GM19238 (cell line): ENCODE results near the gene OR52B6.
"Not testable (repeated sequence)": the region's sequence is repeated elsewhere in the genome, so short reads cannot be mapped to it uniquely, and the experiment has no call there.

ENCODE experiments used
- DNase-seq: peaks from one replicate; pipeline ENCODE4 v3.0.0; 2011; ENCODE audit warnings: low spot score; ENCODE audit not compliant: insufficient read length

OR52B6 gene

DNA sequence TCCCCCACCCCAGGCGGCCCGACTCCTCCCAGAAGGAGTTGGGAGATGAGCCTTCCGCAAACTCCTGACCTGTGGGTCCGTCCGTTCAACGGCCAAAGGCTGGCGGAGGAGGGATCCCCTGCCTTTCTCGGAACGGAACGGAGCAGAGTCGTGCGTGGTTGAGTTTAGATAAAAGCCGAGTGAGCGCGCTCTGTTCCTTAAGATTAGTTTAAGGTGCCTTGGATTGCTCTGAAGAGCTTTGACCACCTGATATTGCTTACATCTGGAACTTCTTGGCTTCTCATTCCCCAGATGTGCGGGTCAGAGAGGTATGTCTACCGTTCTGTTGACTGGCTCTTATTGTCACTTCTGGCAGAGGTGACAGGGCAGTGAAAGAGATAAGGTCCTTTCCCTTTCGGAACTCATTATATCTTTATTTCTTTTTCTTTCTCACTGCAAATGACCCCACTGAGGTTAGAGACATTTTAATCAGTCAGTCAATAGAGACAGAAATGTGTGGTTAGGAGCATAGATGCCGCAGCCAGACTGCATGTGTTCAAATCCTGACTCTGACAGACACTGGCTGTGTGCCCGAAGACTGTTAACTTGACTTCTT is 16.0 kb downstream of the OR52B6 start, which contains the start of gene TRIM6:
TRIM6 (plus strand) TSS at position 31 of the 595 bp plus-strand sequence; CDS start at position 292, 261 bp downstream.
- peak; percentile 16 for DNase-seq

DNA sequence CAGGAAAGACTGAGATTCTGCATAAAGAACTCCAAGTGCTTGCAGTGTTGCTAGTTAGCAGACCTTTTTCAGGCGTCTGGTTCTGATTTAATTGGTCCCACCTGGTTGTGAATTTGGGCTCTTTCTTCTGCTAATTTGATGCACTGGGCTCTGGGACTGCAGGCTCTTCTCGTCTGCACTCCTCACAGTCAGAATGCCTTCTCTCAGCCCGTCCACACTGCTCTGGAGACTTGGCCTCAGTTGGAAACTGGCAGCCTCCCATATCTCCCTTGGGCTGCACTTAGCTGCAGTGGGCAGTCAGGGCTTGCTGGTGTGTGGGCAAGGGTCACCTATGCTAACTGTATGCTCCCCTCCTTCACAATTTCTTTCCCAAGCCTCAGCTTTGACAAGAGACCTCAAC is 17.3 kb downstream of the OR52B6 start:
- no peak for DNase-seq

DNA sequence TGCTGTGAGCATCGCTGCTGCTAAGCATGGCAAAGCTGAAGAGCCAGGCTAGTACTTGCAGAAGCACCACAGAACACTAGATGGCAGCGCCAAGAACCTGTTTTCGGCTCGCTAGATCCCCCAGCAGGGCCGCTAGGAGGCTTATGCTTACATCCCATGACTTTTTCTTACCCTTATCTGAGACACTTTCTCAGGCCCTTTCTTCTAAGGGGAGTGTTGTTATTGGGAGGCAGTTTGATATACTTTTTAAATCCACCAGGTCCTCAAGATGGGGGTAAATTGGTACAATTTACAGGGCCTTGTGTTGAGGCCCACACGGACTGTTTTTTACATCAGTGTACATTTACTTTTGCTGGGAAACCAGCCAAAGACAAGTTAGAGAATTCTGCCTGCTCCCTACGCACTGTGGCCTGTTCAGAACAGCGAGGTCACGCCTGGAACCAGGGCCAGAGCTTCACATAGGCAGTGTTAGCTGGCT is 19.7 kb downstream of the OR52B6 start:
- peak; percentile 26 for DNase-seq

DNA sequence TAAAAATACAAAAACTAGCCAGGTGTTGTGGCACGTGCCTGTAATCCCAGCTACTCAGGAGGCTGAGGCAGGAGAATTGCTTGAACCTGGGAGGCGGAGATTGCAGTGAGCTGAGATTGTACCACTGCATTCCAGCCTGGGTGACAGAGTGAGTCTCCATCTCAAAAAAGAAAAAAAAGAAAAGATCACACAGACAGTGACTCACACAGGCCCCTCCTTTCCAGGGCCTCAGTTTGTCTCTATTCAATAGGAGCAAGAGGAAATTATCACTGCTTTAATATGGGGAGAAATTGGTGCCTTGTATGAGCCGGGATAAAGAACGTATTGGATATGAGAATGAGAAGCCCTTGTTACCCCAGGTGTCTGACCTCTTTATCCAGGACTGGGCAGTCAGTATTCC is 22.1 kb downstream of the OR52B6 start:
- not testable (repeated sequence) for DNase-seq

DNA sequence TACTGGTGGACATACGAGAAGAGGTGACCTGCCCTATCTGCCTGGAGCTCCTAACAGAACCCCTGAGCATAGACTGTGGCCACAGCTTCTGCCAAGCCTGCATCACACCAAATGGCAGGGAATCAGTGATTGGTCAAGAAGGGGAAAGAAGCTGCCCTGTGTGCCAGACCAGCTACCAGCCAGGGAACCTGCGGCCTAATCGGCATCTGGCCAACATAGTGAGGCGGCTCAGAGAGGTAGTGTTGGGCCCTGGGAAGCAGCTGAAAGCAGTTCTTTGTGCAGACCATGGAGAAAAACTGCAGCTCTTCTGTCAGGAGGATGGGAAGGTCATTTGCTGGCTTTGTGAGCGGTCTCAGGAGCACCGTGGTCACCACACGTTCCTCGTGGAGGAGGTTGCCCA is 22.6 kb downstream of the OR52B6 start:
- no peak for DNase-seq

DNA sequence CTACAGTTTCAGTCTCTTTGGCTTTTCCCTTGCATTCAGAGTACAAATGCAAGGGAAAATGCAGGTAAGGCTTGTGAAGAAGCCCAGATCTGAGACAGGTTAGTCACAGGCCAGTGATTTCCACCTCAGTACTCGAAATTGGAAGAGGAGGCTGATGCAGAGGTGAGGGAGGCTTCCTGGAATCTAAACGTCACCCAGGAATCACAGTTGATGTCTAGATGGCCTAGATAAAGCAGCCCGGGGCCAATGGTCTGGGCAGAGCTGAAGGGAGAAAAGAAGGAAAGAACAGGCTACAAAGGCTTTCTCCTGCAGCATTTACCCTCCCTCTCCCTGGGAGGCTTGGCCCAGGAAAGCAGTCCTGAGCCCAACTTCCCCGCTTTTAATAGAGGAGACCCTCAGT is 24.2 kb downstream of the OR52B6 start:
- no peak for DNase-seq

DNA sequence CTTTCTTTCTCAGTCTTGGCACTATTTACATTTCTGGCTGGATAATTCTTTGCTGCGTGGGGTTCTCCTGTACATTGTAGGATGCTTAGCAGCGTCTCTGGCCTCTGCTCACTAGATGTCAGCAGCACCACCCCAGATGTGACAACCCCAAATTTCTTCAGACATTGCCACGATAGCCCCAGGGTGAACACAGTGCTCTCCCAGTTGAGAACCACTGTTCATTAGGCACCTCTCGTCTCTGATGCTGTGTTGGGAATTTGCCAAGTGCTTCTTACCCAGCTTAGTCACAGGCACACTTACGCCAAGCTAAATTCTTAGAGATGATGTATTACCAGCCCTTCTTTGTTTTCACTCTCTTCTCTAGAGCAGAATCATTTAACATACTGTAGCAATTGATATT is 25.2 kb downstream of the OR52B6 start:
- DNase-seq, result no peak

DNA sequence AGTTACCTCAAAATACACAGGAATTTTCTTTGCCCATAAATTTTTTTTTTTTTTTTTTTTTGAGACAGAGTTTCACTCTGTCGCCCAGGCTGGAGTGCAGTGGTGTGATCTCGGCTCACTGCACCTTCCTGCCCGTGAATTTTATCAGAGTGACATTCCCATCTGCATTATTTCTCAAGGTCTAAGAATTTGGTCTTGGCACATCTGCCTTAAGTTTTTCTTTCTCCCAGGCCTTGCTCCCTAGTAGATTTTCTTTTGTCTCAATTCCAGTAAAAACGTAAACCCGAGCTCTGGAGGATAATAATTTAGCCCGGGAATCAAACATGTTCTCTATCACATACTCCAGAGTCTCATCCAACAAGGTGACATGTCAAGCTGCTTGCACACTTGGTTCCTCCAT is 28.1 kb downstream of the OR52B6 start:
- DNase-seq, result no peak

DNA sequence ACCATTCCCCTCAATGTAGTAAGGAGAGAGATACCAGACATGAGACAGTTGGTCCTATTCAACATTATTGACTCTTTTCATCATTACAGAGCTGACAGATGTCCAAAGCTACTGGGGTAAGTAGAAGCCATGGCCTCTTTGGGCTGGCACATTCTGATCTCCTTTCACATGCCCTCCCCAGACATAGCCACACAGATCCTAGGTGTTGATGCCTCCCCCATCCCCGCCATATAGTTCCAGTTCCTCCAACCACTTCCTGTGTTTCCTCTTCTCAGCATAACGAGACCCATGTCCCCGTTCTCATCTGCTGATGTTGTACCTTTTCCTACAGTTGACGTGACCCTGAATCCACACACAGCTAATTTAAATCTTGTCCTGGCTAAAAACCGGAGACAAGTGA is 29.8 kb downstream of the OR52B6 start:
- DNase-seq, result no peak

DNA sequence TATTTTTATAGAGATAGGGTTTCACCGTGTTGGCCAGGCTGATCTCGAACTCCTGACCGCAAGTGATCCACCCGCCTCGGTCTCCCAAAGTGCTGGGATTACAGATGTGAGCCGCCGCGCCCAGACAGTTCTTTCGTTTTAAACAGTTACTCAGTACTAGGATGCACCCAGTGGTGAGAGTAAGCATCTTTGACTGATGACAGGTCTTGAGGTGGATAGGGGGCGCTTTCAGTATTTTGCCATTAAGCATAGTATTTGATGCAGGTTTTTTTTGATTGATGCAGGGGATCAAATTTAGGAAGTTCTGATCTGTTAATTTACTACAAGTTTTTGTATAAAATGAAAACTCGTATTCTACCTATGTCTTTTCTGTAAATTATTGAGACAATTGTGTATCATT is 30.9 kb downstream of the OR52B6 start:
- no peak for DNase-seq

DNA sequence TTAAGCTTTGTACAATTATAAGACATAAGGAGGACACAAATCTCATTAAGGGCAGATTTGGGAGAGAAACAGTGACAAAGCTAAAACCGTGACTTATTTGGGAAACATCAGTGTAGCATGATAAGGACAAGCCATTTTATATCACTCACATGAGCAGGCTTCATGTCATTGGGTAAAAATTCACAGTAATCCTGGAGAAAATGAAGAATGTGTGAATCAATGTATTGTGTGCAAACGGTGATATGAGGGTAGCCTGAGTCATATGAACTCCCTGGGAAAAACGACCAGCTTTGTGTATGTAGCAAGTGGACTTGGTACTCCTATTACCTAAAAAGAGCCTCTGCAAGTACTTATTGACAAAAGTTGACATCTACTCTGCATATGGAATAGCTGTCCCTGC is 38.1 kb downstream of the OR52B6 start:
- DNase-seq, result no peak

DNA sequence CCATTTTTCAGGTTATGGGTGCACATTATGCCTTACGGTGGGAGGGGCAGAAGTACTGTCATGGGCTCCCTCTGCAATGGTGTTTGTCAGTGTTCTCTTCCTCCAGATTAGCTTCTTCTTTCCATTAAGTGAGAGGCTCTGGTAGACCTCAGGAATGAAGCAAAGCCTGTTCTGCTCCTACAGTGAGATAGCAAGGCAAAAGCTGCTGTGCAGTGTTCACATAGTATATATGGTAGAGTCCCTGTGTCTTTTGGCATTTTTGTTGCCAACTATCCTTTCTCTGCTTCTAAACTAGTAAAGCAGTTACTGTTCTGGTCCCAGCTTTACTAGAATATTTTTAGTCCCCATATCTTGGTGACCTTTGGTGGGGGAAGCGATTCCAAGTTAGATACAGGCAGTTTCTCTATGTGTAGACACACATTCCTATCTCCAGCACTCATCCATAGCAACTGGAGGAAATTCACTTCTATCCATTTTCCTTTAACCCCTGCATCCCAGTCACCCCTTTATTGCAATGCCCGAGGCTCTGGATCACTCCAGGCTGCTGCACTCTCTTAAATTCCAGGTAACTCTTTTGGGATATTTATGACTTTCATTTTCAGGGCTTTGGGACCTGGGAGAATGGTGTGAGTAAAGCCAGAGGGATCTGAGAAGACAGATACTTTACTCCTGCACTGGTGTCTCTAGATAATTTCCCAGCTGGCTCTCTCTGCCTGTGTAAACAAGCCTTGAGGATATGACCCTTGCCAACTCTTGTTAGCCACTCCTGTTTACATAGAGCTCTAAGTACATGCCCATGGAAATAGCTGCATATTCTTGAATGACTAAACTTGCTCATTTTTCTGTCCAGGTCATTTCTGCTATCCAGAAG is 40.2 kb downstream of the OR52B6 start:
- no peak for DNase-seq

DNA sequence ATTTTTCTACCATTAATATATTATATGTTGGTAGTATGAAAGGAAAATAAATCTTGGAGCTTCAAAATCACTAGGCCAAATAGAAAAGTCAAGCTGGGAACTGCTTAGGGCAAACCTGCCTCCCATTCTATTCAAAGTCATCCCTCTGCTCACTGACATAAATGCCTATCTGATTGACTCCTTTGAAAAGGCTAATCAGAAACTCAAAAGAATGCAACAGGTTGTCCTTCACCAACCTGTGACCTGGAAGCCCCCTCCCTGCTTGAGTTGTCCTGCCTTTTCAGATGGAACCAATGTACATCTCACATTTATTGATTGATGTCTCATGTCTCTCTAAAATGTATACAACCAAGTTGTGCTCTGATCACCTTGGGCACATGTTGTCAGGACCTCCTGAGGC is 40.9 kb downstream of the OR52B6 start:
- no peak for DNase-seq

DNA sequence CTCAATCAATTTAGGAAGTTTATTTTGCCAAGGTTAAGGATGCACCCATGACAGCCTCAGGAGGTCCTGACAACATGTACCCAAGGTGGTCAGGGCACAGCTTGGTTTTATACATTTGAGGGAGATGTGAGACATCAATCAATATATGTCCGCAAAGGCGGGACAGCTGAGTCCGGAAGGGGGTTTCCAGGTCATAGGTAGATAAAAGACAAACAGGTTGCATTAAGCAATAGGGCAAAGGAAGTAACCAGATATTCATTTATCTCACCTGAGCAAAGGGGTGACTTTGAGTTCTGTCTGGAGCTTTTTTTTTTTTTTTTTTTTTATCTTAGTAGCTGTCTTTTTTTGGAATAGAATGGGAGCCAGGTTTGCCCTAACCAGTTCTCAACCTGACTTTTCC is 42.1 kb downstream of the OR52B6 start:
- DNase-seq, result no peak

DNA sequence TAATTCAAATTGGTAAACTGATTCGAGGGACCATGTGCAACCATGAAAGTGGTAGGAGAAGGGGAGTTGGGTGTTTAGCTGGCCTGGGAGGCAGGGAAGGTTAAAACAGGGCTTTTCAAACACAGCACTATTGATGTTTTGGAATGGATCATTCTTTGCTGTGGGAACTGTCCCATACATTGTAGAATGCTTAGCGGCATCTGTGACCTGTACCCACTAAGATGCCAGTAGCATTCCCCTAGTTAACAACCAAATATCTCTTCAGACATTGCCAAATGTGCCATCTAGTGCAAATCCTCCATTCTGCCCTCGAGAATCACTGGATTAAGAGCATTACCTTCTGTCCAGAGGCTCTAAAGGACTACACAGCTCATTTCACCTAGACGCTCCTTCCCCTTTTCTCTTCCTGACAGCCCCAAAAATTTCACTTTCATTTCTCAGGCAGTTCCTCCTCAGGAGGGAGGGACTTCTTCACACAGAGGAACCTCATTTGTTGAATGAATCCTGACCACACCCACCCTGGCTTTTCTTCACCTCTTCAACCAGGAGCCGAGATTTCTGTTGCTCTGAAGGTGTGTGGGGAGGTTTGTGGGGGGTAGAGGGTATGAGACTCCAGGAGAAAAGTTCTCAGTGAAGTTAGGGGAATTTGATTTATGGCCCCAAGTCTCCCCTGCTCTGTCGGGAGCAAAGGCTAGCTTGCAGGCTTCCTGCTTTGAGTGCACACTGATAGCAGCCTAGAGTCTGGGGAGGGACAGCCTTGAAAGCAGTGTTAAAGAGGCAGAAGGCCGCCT is 44.0 kb downstream of the OR52B6 start, which contains the start of gene TRIM34:
TRIM34 (plus strand) TSS at position 513 of the 791 bp plus-strand sequence. CDS start 7,331 bp downstream, outside the sequence.
- DNase-seq, result peak; percentile 79

DNA sequence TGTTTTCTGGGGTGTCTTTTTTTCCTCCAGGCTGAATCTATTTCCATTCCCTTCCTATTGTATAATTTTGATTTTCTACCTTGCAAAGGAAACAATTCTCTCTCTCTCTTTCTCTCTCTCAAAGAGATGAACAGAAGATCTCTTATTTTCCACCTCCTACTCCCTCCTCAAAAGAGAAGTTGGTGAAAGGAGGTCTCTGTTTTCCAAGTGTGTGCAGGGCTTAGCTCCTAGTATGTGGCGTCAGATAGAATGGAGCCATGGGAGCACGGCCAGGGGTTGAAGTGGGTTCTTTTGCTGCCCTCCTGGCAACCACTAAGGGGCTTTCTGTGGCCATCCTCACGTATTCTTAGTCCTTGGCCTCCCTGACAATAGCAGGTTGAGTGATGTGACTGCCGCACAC is 44.6 kb downstream of the OR52B6 start:
- DNase-seq, result no peak

DNA sequence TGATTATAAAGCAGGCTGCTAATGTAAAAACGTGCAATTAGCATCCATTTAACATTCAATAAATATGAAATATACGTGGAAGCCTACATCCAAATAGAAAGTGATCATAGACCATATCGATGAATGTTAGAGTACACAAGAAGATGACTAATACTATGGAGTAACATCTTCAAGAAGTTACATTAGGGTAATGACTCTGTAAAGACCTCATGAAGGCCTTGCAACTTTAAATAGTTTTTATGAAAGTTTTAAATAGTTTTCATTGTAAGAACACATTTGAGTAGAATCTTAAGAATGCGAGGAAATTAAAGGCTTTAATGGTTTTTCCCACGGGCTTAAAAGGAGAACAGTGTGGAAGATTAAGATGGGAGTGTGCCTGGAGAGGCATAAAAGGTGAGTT is 45.5 kb downstream of the OR52B6 start:
- no peak for DNase-seq

DNA sequence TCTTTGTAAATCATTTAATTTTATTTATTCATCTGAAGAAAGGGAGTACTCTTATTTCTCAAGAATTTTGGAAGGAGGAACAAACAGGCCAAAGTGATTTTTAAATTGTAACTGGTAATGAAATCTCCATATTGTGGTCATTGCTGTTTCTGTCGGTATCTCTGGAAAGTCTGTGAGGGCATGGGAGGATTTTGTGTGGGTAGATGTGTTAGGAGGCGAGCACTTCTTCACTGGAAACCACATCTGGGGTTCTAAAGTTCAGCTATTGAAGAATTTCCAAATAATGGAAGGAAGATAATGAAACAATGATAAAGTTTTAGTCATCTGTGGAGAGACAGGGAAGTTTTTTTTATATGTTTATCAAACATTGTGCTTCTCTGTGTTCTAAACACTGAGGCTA is 50.7 kb downstream of the OR52B6 start:
- no peak for DNase-seq
